Adrenal gland (tissue), 5 donors: ENCODE results near the gene OR10H1.

Experiments used
- CTCF ChIP-seq, 6 experiments: fragments of 450-650 bp in 4 of 6; fragments of 200-600 bp in 2 of 6; sonication (generic) in 1 of 6; IDR thresholded peaks; 1 replicate in 5 of 6; 2 replicates in 1 of 6; pipeline versions ENCODE4 v1.5.1 to v1.8.0; 2016 to 2021; ENCODE audit warnings: antibody characterized with exemption in 6 of 6, mild to moderate bottlenecking in 2 of 6, moderate library complexity in 1 of 6
- POLR2A ChIP-seq, 2 donors: fragments of 450-650 bp; IDR thresholded peaks; one replicate each; pipeline ENCODE4 v1.6.1; 2017; ENCODE audit warnings: antibody characterized with exemption in 2 of 2, mild to moderate bottlenecking in 2 of 2, moderate library complexity in 1 of 2
- donor health status: DM: no; HTN: no; CAD: no.

- TF ChIP-seq CTCF (IDR thresholded peaks at IDR 0.05), result no peak
- no peak for TF ChIP-seq POLR2A (IDR thresholded peaks at IDR 0.05)
Observed at GRCh38 chr19:15860522-15860921, 45.1 kb upstream of the OR10H1 start.
